GM21381 (cell line): Measurements from ENCODE around the gene RALBP1.

Experiments
- ATAC-seq: cut with Tn5 transposase; IDR thresholded peaks from one replicate; pipeline ENCODE4 v1.9.1; 2021; ENCODE audit warnings: mild to moderate bottlenecking, moderate library complexity; ENCODE audit not compliant: unreplicated experiment

The RALBP1 gene

DNA sequence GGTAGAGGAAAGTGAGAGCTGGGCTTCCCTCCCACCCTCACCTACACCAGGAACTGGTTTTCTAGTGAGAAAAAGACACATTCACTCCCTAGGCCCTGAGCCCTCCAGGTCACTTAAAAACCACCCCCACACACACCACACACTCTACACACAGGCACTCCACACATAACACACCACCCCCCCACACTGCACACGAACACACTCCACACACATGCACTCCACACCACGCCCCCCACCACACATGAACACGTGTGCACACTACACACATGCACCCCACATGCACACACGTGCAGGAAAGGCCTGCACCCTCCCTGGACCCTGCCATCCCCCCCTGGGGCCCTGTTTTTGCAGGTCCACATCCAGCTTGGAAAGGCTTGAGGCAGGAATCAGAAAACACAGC lies 67.6 kb downstream of the RALBP1 start:
- no peak for ATAC-seq

GRCh38 chr18:9545029-9545428 lies 69.7 kb downstream of the RALBP1 start:
- ATAC-seq, result no peak

DNA sequence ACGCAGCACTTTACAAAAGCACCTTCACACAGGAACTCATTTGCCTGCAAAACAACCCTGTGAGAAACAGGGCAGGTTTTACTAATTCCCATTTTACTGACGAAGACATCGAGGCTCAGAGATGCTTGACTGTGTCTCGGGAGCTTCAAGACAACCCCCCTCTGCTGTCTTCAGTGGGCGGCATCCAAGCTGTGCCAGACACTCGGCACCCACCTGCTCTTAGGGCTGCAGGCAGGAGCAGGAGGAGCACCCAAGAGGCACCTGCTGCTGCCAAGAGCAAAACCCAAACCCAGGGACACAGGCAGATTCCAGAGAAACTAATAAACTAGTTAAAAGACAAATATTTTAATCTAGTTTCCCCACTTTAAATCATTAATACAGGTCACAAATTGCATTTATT lies 71.2 kb downstream of the RALBP1 start:
- no peak for ATAC-seq

DNA sequence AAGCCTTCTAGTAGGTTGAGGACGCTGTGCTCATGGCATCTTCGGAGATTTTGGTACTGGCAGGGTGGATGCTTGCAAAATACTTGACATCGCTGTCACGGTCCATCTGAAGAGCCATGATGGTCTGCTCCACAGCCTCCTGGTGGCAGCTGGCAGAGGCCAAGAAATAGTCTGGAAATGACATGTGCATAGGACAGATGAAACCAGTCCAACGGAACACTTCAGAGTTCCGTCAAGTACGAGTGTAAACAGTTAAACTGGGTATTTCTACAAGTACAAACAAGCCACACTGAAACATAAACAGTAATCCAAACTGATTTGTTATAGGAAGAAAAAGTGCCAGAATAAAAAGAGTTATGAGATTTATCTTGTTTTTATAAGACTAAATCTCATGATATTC lies 72.5 kb downstream of the RALBP1 start:
- ATAC-seq, result no peak

DNA sequence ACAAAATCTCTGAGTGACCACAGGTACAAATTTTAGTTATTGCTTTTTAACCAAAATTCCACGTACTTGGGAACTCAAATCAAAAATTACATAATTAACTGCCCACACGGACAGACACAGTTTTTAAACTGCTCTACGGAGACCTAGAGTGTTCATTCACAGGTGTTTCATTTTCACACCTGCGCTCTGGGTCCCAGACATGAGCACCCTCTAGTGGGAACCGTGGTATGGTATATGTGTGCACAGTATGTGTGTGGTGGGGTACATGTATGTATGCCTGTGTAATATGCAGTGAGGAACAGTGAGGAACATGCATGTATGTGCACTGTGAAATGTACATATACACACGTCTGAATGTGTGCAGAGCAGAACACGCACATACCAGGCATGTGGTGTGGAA lies 74.1 kb downstream of the RALBP1 start:
- ATAC-seq, result no peak

GRCh38 chr18:9550429-9550828 lies 75.1 kb downstream of the RALBP1 start:
- ATAC-seq, result no peak

GRCh38 chr18:9552191-9552590 lies 76.9 kb downstream of the RALBP1 start:
- ATAC-seq, result no peak

- no peak for ATAC-seq
Measured at GRCh38 chr18:9552616-9553015, 77.3 kb downstream of the RALBP1 start.

GRCh38 chr18:9557250-9557943 lies 82.1 kb downstream of the RALBP1 start:
- ATAC-seq, result no peak

GRCh38 chr18:9558387-9559064 lies 83.2 kb downstream of the RALBP1 start:
- no peak for ATAC-seq

DNA sequence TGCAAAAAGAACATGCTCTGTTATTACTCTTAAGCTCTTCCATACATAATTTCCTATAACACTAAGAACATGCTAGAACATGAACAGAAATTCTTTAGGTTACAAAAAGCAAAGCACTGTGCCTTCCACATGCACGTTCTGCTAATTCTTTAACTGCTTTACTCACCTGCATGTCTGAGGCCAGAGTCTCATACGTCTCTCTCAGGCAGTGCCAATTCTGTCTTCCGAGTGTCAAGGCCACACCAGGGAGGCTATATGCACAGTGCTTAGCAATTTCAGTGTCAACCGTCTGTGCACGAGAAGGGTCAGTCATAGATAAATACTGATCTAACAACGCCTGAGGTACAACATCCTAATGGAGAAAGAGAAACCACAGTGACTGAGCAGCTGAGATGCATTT lies 83.9 kb downstream of the RALBP1 start:
- no peak for ATAC-seq

GRCh38 chr18:9561759-9562158 lies 86.4 kb downstream of the RALBP1 start:
- ATAC-seq, result no peak

DNA sequence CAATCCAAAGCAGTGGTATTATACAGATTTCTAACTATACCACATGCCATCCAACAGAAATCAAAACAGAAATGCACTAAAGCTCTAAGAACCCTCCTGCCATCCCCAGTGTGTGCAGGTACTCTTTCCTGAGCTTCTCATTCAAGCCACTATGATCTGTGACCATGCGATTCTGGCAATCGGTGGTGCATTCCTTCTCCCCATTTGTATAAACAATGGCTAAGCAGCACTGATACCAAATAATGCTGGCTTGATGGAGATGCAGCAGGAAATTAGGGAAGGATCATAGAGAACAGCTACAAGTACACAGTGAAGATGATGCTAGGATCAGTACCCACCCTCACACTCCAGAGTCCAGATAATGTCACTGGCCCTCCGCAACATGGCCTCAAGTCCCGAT lies 87.3 kb downstream of the RALBP1 start:
- ATAC-seq, result no peak

DNA sequence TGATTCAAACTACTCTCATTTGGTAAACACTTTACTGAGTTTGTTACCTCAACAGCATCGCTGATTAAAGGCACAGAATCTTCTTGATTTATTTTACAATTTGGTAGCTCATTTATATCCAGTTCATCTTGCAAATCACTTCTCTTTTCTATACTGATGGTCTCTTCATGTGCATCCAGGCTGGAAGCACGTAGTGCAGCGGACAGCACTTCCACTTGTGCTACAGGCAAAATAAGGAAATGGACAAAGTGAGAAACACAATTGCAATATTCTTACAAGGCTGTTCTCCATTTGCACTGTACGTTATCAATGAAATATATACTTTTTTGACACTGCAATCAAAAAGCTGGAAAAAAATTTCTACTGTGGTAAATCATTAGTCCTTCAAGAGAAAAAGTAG lies 88.0 kb downstream of the RALBP1 start:
- no peak for ATAC-seq

GRCh38 chr18:9565407-9565806 lies 90.1 kb downstream of the RALBP1 start:
- ATAC-seq, result no peak

DNA sequence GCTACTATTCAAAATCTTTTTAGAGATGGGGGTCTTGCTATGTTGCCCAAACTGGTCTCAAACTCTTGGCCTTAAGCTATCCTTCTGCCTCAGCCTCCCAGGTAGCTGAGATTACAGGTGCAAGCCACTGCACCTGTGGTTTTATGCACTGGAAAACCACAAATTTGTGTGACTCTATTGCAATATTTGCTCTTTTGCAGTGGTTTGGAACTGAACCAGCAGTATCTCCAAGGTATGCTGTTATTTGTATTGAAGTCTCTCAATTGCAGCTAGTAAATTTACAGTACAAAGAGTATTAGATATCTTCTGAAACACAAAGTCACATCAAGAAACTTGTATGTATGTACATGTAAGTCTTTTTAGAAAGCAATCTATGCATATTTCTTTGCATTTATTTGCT lies 92.9 kb downstream of the RALBP1 start:
- ATAC-seq, result no peak

GRCh38 chr18:9569178-9569577 lies 93.9 kb downstream of the RALBP1 start:
- ATAC-seq, result no peak

- no peak for ATAC-seq
Measured at GRCh38 chr18:9570255-9570654, 94.9 kb downstream of the RALBP1 start.

DNA sequence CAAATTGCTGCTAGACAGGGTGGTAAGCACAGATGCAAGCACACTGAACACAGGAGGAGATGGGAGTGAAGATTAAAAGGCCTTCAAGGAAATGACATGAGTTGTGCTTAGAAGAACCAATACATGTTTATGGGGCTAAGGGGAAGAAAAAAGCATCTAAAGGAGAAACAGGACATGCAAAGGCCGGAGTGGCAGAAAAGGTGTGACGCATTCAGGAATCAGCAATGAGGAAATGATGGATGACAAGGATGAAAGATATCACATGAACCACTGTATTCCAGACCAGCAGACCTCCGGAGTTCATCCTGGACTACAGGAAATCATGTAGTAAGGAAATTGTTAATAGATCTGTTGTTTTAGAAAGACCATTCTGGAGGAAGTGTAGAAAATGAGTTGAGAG lies 96.2 kb downstream of the RALBP1 start:
- ATAC-seq, result no peak

GRCh38 chr18:9574473-9575115 lies 99.3 kb downstream of the RALBP1 start:
- ATAC-seq, result no peak

GRCh38 chr18:9575558-9575957 lies 100.2 kb downstream of the RALBP1 start:
- no peak for ATAC-seq

- ATAC-seq, result no peak
Measured at GRCh38 chr18:9577361-9577760, 102.0 kb downstream of the RALBP1 start.
